Fibroblast of the aortic adventitia (primary cell): ENCODE measurements around the gene MYOF. TPM values are rescaled to one million over a fixed set of nuclear protein-coding genes. Genes with fewer than 3 reads are reported as not detected.

Experiments
- DNase-seq: peaks from one replicate; pipeline ENCODE4 v3.0.0-alpha.2; 2010; ENCODE audit warnings: low read depth
- H3K4me3 ChIP-seq: 2 replicates; pipeline ENCODE4 v1.5.1; 2011; ENCODE audit warnings: low read depth, mild to moderate bottlenecking, control low read depth, low read length, moderate library complexity
- CTCF ChIP-seq: IDR thresholded peaks from 2 replicates; pipeline ENCODE4 v1.5.1; 2011; ENCODE audit warnings: mild to moderate bottlenecking, low read length, control low read depth, inconsistent platforms; ENCODE audit not compliant: insufficient read depth
- total RNA-seq: library from RNA; depleted of rRNA; stranded (reverse); fragments of >200 nt; gene quantifications from 2 replicates; pipeline ENCODE4 v1.2.3, GENCODE V29; 2012; ENCODE audit warnings: low replicate concordance

Gene MYOF
- total RNA-seq, 1 donor: 381 TPM

- H3K4me3 ChIP-seq: no peak overlapping the region
- TF ChIP-seq CTCF: no peak
- no peak for DNase-seq
Observed at GRCh38 chr10:93356516-93356915, 125.6 kb downstream of the MYOF start.

GRCh38 chr10:93352638-93353383 lies 129.3 kb downstream of the MYOF start:
- H3K4me3 ChIP-seq: no peak overlapping the region
- TF ChIP-seq CTCF: peak; percentile 48
- DNase-seq: peak; percentile 72

GRCh38 chr10:93346694-93347093 lies 135.4 kb downstream of the MYOF start:
- no peak for DNase-seq
- no peak for TF ChIP-seq CTCF
- no peak overlapping the region for H3K4me3 ChIP-seq

- no peak overlapping the region for H3K4me3 ChIP-seq
- no peak for TF ChIP-seq CTCF
- peak; percentile 63 for DNase-seq
Observed at GRCh38 chr10:93346108-93346507, 136.0 kb downstream of the MYOF start.

GRCh38 chr10:93344691-93345090 lies 137.4 kb downstream of the MYOF start:
- no peak for TF ChIP-seq CTCF
- DNase-seq: no peak
- no peak overlapping the region for H3K4me3 ChIP-seq

- DNase-seq: no peak
- no peak overlapping the region for H3K4me3 ChIP-seq
- no peak for TF ChIP-seq CTCF
Observed at GRCh38 chr10:93342921-93343320, 139.2 kb downstream of the MYOF start.

- no peak for DNase-seq
- TF ChIP-seq CTCF: no peak
- H3K4me3 ChIP-seq: no peak overlapping the region
Observed at GRCh38 chr10:93342366-93342765, 139.8 kb downstream of the MYOF start.
